Stimulated activated CD4-positive, alpha-beta T cell treated with anti-CD3 and anti-CD28 coated beads, TNF-alpha, amount 100 ng/mL, for 24 hours (primary cell): ENCODE measurements around the gene PRH1.

Experiments used
- DNase-seq, 3 experiments: peaks; one replicate each; pipeline ENCODE4 v3.0.0-alpha.2; 2020; ENCODE audit warnings: low read depth in 3 of 3

The PRH1 gene

DNA sequence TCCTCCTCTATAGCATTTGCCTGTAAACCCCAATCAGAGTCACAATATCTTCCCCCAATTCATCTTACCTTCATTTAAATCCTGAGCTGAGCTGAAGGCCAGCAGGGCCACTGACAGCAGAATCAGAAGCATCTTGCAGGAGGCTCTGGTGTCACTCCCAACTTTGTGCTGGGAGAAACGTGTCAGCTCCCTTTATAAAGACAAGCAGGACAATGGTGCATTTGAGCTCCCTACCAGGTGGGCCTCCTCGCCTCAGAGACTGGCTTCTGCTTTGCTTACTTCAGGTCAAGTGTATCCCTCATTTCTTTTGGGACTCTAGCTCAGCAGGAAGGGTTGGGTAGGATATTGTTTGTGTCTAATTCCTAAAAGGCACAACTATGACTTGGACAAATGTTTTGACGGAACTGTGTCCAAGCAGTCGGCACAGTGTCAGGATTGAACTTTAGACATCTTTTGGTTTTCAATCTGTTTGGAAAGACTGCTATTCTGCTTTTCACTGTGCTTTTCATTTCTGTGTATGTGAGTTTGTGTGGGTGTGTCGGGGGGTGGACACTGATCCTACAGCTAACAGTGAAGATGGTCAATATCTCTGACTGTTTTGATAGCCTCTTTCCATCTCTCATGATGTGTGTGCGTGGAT is at the start of gene PRH1:
TSS of gene PRH1 (minus strand) at position 170 of the 640 bp plus-strand sequence. CDS start at position 132, 38 bp downstream.
- no peak for DNase-seq

DNA sequence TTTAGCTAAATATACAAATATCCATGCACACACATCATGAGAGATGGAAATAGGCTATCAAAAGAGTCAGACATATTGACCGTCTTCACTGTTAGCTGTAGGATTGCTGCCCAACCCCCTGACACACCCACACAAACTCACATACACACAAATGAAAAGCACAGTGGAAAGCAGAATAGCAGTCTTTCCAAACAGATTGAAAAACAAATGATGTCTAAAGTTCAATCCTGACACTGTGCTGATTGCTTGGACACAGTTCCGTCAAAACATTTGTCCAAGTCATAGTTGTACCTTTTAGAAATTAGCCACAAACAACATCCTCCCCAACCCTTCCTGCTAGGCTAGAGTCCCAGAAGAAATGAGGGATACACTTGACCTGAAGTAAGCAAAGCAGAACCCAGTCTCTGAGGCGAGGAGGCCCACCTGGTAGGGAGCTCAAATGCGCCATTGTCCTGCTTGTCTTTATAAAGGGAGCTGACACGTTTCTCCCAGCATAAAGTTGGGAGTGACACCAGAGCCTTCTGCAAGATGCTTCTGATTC is 44.8 kb upstream of the PRH1 start, which contains the start of gene PRH2:
TSS of gene PRH2 (plus strand) at position 491 of the 541 bp plus-strand sequence. CDS start at position 529, 38 bp downstream.
- no peak for DNase-seq

DNA sequence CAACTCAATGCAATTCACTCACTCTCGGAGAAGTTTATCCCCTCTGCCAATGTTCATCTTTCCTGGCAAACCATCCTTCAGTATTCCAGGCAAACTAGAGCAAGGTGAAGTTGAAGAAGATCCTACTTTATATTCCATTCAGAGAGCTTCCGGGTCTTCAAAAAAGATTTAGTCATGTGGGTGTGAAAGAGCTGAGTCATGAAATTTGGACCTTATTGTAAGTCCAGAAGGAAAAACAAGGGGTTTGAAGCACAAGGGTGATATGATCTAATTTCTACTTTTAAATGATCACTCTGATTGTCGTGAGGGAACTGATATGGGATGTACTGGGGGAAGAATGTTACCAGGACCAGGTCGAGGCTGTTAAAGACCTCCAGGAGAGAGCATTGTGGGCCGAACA is 42.2 kb upstream of the PRH1 start:
- DNase-seq: no peak

DNA sequence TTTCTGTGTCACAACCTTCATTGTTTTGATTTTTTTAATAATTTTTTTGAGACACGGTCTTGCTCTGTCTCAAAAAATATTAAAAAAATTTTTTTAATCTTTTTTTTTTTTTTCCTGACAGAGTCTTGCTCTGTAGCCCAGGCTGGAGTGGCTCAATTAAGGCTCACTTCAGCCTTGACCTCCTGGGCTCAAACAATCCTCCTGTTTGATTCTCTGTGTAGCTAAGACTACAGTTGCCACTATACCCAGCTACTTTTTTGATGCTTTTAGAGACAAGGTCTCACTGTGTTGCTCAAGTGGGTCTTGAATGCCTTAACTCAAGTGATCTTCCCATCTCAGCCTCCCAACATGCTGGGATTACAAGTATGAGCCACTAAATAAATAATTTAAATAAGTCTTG is 35.8 kb upstream of the PRH1 start:
- no peak for DNase-seq

DNA sequence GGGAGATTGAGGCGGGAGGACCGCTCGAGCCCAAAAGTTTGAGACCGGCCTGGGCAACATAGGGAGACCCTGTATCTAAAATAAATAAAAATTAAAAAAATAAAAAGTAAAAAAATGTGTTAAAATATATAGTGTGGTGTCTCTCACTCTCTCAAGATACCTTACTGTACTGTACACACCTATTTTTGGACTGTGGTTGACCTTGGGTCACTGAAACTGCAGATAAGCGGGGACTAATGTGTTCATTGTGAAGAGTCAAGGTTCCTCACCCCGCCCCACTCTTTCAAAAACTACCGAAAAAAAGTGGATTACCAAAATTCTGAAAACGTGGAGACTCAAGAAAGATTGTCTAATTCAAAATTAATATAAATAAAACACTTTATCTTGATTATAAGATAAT is 26.3 kb upstream of the PRH1 start:
- no peak for DNase-seq

DNA sequence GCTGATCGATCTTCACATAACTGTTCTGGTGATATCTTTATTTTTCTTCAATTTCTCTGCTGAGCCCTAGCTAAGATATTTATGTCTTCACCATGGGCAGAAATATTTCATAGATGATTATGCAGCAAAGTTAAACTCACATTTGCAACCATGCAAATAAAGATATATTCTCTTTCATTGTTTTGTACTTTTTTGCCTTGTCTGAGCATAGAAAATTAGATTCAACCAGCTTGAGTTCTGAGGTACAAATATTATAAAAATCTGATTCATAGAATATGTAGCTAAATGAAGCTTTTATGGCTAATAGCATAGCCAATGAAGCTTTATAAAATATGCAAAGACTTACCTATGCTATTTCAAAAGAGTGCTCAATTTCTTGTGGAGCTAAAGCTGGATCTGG is 25.4 kb upstream of the PRH1 start, which contains the start of gene TAS2R13:
TSS of gene TAS2R13 (minus strand) at position 101 of the 400 bp plus-strand sequence. CDS start 264 bp downstream, outside the sequence.
- DNase-seq: no peak

DNA sequence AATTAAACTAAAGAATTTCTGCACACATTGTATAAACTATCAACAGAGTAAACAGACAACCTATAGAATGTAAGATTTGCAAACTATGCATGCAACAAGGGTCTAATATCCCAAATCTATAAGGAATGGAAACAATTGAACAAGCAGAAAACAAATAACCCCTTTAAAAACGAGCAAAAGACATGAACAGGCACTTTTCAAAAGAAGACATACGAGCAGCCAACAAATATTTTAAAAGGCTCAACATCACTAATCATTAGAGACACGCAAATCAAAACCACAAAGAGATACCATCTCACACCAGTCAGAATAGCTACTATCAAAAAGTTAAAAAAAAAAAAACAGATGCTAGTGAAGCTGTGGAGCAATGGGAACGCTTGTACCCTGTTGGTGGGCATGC is 20.6 kb upstream of the PRH1 start:
- DNase-seq: no peak

DNA sequence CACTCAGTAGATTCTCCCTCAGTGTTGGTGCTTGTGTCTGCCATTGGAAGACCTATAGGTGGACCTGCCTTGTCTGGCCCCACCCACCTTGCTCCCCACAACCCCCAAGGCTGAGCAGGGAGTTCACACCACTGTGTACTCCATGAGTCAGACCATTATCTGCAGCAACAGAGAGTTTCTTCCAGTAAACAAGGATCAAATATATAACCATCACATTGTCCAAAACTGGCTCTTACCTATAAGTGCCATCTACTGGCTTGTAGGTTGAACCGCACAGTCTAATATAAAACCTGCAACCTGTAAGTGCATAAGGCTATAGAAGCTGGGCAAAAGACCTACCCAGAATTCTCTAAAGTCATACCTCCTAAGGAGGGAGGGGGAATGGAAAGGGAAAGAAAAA is 17.4 kb upstream of the PRH1 start:
- DNase-seq: no peak

DNA sequence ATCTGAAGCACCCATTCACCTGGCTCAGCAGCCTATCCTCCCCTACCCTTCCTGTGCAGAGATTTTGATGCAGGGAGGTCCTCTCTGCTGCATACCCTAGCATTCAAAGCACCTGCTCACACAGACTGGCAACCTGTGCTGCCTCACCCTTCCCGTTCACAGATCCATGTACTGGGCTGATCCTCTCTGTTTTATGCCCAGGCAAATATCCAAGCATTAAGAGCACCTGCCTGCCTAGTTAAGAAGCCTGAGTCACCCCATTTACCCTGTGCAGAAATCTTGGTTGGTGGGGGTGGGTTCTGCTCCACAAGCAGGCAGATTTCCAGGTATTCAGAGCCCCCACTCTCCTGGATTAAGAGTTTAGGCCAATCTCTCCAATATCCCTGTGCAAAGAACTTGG is 16.9 kb upstream of the PRH1 start:
- no peak for DNase-seq

DNA sequence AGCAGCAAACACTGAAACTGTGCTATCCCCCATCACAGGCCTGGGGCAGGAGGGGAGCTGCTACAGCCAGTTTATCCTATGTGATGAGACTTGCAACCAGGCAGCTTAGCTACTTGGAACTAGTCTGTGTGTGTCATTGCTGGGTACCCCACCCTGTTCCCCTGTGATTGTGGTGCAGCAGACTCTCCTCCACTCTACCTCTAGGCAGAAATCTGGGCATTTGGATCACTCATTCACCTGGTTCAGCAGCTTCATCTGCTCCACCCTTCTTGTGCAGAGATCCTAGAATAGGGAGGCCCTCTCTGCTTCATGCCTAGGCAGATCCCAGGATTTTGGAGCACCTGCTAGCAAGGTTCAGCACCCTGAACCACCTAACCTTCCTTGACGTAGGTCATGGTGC is 16.5 kb upstream of the PRH1 start:
- DNase-seq: no peak

DNA sequence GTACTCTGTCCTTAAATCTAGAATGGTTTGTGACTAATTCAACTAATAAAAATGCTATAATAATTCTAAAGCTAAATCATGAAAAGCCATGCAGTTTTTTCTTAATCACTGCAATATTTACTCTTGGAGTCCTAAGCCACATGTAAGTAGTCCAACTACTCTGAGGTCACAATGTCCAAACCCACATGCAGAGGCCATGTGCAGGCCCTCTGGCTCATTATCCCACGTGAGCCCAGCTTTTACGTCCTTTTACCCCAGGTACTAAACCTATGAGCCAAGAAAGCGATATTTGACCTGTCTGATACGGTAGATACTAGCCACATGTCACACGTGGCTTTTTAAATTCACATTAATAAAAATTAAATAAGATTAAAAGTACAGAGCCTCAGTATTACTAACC is 12.8 kb upstream of the PRH1 start:
- DNase-seq: no peak

DNA sequence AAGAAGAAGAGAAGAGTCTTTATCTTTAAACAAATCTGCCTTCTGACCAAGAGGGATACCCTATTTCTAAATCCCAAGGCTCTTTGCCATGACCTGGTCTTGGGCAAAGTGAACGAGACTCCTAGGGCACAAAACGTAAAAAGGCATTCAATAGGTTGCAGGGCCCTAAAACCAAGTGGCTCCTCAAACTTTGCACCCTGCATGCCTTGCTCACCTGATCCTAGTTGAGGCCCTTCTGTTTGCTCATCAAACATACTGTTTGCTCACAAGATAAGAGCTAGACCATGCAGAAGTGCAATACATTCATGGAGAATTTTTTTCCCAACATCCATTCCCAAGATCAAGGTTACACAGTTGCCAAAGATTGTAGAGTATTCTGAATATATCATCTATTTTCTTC is 7.9 kb upstream of the PRH1 start:
- DNase-seq: no peak

DNA sequence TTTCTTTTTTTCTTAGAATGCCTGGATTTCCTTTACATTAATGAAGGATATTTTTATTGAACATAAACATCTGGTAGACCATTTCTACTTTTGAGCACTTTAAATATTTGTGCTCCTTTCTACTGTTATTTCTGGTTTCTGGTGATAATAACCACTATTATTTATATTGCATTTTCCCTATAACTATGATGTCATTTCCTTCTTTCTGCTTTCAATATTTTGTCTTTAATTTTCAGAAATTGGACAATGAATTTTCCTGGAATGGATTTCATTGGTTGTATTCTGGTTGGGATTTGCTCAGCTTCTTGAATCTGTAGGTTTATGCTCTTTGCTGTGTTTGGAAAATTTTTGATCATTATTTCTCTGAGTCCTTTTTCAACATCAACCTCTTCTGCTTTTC is 5.2 kb upstream of the PRH1 start:
- no peak for DNase-seq

DNA sequence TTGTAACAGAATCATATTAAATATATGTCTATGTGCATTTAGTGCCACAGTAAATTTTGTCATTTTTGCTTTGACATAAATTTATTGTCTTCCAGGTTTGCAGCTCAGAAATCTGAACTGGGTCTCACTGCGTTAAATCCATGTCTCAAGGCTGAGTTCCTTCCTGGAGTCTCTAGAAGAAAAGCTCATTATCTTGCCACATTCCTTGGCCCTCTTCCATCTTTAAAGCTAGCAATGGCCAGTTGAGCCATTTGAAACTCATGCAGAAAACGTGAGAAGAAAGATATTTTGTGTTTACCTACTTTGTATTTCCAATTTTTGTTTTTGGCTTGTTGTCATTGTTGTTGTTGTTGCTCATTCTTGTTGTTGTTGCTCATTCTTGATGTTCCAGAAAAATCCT is 10.7 kb downstream of the PRH1 start:
- no peak for DNase-seq

DNA sequence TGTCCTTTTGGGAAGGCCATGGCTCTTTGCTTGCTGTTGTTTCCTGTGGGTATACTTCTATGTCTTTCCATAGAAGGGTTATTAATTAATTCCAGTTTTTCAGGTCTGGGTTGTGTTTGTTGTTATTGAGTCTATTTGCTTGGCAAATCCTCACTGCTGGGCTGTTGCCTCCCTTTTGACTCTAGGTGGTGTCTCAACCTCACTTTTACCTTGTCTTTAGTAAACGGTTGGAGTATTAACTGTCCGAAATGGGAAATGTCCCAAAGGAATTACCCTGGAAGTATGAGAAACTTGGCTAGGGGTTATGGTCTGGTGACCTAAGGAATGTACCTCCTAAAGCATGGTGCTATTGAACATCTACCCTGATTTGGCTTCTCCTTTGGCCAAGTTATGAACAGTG is 16.7 kb downstream of the PRH1 start:
- DNase-seq: no peak

DNA sequence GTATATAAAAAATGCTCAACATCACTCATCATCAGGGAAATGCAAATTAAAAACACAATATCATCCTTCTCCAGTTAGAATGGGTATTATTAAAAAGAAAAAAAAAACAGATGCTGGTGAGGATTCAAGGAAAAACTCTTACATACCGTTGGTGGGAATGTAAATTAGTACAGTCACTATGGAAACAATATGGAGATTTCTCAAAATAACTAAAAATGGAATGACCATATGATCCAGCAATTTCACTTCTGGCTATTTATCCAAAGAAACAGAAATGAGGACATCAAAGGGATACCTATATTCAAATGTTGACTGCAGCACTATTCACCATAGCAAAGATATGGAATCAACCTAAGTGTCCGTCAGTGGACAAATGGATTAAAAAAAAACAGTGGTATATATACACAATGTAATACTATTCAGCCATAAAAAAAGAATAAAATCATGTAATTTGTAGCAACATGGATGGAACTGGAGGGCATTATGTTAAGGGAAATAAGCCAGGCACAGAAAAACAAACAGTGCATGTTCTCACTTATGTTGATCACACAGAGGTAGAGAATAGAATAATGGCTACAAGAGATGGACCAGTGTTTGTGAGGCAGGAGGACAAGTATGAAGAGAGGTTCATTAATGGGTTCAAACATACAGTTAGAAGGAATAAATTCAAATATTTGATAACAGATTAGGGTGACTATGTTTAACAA is 20.4 kb downstream of the PRH1 start:
- no peak for DNase-seq

DNA sequence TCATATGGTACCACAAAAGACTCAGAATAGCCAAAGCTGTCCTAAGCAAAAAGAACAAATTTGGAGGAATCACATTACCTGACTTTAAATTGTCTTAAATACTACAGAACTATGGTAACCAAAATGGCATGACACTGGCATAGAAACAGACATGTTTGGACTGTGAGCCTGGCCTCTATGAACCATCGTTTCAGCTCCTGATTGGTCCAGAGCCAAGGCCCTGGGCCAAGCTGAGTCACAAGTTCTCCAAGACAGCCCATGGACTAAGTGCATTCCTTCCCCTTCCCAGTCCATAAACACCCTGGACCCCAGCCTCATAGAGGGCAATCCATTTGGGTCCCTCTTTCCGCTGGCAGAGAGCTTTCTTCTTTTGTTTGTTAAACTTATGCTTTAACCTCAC is 22.7 kb downstream of the PRH1 start:
- DNase-seq: no peak

DNA sequence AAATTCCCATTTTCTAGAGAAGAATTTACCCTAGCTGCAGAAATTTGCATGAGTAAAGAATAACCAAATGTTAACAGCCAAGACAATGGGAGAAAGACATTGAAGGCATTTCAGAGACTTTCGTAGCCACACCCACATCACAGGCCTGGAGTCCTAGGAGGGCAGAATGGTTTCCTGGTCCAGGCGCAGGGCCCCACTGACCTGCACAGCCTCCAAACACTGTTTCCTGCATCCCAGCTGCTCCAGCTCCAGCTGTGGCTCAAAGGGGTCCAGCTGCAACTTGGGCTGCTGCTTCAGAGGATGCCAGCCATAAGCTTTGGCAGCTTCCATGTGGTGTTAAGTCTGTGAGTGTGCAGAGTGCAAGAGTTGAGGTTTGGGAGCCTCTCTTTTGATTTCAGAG is 28.2 kb downstream of the PRH1 start:
- DNase-seq: no peak

DNA sequence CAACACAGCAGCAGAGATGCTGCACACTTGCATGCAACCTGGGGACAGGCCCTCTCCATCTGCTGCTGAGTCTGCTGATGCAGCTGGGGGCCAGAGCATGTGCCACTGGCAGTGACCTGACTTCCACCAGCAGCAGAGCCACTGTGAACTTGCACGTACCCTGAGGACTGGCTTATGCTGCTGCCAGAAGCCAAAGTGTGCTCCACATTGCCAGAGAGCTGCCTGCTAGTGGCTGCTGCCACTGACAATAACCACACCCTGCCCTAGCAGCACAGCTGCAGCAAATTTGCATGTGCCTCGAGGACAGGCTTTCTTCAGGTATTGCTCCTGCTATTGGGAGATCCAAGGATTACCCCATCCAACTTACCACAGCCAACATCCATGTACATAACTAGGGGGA is 30.3 kb downstream of the PRH1 start:
- no peak for DNase-seq

DNA sequence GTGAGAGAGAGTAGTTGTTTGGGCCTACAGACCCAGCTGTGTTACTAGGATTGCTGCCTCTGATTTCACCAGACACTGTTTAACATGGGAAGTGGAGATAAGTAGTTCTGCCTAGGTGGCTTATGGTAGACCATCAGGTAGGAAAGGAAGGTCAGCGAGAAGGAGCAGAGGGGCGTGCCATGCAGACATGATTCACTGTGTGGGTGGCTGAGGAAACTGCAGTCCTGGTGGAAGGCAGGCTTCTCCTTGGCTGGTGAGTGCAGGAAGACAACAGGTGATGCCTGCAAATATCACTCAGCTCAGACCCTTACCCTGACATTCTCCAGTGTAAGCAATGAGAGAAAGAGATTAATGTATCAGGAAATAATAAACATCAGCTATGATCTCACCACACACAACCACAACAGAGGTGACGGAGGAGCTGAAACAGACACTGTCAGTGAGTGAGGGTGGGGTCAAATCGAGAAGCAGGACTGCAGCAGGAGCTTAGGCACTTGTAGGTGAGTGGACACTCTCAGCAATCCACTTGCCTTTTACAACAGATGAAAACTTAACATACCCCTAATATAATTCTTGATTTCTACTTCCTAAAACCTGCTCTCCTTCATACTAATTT is 32.7 kb downstream of the PRH1 start:
- DNase-seq: no peak

DNA sequence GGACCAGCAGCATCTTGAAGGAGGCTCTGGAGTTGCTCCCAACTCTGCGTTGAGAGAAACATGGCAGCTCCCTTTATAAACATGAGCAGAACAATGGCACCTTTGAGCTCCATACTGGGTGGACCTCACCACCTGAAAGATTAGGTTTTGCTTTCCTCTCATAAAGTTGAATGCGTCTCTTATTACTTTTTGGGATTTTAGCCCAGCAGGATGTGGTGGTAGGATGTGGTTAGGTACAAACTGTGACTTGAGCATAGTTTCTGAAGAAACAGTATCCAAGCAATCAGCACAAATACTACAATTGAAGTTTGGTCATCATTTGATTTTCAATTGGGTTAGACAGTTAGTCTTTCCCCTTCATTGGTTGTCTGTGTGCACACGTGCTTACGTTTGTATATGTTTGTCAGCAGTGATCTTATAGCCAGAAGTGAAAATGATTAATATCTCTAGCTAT is 34.6 kb downstream of the PRH1 start, which contains the start of gene PRR4:
TSS of gene PRR4 (minus strand) at position 51 of the 454 bp plus-strand sequence. CDS start at position 13, 38 bp downstream.
- no peak for DNase-seq

DNA sequence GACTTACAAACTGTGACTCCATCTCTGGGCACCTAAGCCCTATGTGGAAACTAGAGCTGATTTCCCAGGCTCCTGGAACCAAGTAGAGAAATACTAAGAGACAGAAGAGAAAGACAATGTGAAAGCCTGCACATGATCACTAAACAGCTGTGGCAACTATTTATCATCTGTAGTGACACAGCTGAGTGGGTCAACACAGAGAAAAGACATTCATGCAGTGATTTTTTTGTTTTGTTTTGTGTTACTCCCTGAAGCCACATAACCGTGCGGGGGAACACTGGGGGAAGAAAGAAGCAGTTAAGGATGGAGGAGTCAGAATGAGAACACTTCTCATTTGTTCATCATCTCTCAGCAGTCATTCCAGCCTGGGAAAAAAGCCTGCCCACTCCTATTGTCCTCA is 36.3 kb downstream of the PRH1 start:
- DNase-seq: no peak

DNA sequence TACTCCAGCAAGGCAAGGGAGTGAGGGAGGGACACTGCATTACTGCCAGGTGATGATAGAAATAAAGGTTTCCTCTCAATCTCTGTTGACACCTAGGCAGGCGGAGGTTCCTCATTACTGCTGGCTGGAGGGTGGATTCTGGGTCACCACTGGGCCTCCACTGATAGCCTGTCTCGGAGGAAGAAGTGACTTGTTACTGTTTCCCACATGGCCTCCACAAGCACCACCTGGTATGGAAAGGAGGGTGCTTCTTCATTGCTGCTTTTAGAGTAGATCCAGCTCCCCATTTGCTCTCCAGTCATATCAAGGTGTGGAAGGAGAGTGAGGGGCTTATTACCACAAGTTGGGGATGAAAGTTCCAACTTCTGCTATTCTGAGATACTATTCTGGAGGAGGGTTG is 41.2 kb downstream of the PRH1 start:
- no peak for DNase-seq
